NCI-H82 treated with DMSO at 0.1 percent for 48 hours (cell line): ENCODE results near the gene DNLZ.
"Not testable (repeated sequence)": the region's sequence is repeated elsewhere in the genome, so short reads cannot be mapped to it uniquely, and the experiment has no call there.

Experiments used
- DNase-seq: peaks from one replicate; lab custom pipeline; 2025; ENCODE audit not compliant: unreplicated experiment; lab: John Stamatoyannopoulos, UW

DNLZ gene

DNA sequence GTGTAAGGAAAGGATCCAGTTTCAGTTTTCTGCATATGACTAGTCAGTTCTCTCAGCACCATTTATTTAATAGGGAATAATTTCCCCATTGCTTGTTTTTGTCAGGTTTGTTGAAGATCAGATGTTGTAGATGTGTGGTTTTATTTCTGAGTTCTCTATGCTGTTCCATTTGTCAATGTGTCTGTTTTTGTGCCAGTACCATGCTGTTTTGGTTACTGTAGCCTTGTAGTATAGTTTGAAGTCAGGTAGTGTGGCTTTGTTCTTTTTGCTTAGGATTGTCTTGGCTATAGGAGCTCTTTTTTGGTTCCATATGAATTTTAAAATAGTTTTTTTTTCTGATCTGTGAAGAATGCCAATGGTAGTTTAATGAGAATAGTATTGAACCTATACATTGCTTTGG is 42.6 kb downstream of the DNLZ start:
- not testable (repeated sequence) for DNase-seq

DNA sequence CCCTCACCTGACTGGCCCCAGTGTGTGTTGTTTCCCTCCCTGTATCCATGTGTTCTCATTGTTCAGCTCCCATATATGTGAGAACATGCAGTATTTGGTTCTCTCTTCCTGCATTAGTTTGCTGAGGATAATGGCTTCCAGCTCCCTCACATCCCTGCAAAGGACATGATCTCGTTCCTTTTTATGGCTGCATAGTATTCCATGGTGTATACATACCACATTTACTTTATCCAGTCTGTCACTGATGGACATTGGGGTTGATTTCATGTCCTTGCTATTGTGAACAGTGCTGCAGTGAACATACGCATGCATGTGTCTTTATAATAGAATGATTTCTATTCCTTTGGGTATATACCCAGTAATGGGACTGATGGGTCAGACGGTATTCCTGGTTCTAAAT is 43.6 kb downstream of the DNLZ start:
- not testable (repeated sequence) for DNase-seq

GRCh38 chr9:136319244-136319643 is 44.3 kb downstream of the DNLZ start:
- not testable (repeated sequence) for DNase-seq

- no peak for DNase-seq
Observed at GRCh38 chr9:136318776-136319241, 44.7 kb downstream of the DNLZ start.

GRCh38 chr9:136318111-136318775 is 45.3 kb downstream of the DNLZ start:
- DNase-seq: no peak

- DNase-seq: no peak
Observed at GRCh38 chr9:136317695-136318094, 45.8 kb downstream of the DNLZ start.

DNA sequence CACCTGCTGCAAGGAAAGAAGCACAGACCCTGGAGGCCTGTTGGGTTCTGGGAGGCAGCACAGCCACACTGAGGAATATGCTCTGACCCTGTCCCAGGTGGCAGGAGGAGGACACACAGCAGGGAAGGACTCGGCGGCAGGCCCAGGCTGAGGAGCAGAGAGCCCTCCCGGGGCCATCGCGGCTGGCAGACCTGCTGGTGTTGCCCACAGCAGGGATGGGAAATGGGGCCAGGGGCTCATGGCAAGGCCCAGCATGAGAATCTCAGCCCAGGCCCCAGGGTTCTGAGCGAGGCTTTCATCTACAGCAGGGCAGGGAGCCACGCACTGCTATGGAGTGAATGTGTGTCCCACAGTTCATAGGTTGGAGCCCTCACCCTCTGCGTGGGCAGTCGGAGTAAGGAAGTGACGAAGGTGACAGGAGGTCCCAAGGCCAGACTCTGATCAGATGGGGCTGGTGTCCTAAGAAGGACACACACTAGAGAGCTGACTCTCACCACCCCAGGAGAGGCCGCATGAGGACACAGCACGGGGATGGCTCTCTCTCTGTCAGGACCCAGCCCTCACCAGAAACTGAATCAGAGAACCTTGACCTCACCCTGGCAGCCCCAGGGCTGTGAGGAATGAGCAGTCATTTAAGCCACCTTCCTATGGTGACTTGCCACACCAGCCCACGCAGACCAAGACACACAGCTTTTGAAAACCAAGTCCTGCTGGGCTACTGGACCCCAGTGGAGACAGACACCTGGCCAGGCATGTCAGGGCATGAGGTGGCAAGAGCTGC is 46.5 kb downstream of the DNLZ start:
- DNase-seq: no peak

DNA sequence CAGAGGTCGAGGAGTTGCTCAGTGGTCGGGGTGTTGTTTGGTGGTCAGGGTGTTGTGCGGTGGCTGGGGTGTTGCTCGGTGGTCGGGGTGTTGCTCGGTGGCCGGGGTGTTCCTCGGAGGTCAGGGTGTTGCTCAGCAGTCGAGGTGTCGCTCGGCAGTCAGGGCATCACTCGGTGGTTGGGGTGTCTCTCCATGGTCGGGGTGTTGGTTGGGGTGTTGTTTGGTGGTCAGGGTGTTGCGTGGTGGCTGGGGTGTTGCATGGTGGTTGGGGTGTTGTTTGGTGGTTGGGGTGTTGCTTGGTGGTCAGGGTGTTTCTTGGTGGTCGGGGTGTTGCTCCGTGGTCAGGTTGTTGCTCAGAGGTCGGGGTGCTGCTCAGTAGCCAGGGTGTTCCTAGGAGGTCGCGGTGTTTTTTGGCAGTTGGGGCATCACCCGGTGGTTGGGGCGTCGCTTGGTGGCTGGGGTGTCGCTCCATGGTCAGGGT is 47.2 kb downstream of the DNLZ start:
- no peak for DNase-seq

DNA sequence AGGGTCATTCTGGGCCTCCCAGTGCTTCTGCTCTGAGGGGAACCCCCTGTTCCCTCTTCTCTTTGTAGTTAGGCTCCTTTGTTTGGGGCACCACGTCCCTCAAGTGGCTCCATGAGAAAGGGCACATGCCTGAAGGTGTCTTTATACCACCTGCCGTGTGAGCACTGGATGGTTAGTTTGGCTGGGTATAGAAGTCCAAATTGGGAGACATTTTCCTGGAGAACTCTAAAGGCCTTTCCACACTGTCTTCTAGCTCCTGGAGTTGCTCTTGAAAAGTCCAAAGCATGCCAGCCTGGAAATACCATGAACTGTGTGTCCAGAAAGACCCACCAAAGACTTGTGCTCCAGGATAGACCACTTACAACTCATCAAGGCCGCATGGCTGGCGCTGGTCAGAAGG is 48.6 kb downstream of the DNLZ start:
- no peak for DNase-seq

- DNase-seq: no peak
Observed at GRCh38 chr9:136314056-136314416, 49.5 kb downstream of the DNLZ start.

- no peak for DNase-seq
Observed at GRCh38 chr9:136313111-136314055, 50.2 kb downstream of the DNLZ start.

GRCh38 chr9:136312436-136312835 is 51.1 kb downstream of the DNLZ start:
- DNase-seq: no peak

DNA sequence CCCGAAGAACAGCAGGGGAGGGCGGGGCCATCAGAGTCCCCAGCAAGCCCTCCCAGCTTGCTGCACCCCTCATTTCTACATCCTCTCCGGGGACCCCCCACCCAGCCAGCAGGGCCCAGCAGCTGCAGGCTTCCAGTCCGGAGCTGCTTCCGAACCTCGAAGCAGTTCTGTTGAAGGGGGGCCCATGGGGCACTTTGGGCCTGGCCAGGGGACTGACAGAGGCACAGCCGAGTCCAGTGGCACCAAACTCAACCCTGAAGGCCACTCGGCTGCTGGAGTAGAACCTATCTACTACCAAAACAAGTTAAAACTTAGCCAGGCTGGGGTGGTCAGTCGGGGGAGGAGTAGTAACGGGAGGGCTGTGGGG is 51.6 kb downstream of the DNLZ start:
- DNase-seq: no peak

- no peak for DNase-seq
Observed at GRCh38 chr9:136311051-136312008, 52.2 kb downstream of the DNLZ start.

- no peak for DNase-seq
Observed at GRCh38 chr9:136310273-136311030, 53.1 kb downstream of the DNLZ start.

- DNase-seq: no peak
Observed at GRCh38 chr9:136309806-136310220, 53.7 kb downstream of the DNLZ start.
